Left colon (tissue), 2 donors: ENCODE measurements around the gene MALRD1. TPM values are rescaled to one million over a fixed set of nuclear protein-coding genes. Genes with fewer than 3 reads are reported as not detected.

ENCODE experiments used
- ATAC-seq: fragments of 200-7000 bp; cut with Tn5 transposase; one replicate; pipeline ENCODE4 v1.9.1; 2020; ENCODE audit warnings: mild to moderate bottlenecking, moderate library complexity
- DNase-seq, 2 donors: peaks; one replicate each; pipeline ENCODE4 v3.0.0-alpha.2; 2020
- intact Hi-C, 2 donors: fragments of 100-400 bp; cut with DNase I in 1 of 2; cut with micrococcal nuclease in 1 of 2; formaldehyde crosslinking; loops; one replicate each; pipeline versions ENCODE4 v1.11.2 to v1.14.0; 2022; cut with DNase I, micrococcal nuclease
- total RNA-seq, 2 donors: library from RNA; stranded (reverse); fragmentation: NEBNext Ultra II Directional; extraction: Animal tissue kit (Norgen Biotek cat#: 25700); gene quantifications; one replicate each; pipeline ENCODE4 v1.2.1, GENCODE V29; 2021
- donor health status: DM: no; HTN: no; CAD: no.
- donor health status: DM: yes; HTN: yes; CAD: no.

The MALRD1 gene
- total RNA-seq, 2 donors from 2014 or later: 0.15 to 0.36 TPM

DNA sequence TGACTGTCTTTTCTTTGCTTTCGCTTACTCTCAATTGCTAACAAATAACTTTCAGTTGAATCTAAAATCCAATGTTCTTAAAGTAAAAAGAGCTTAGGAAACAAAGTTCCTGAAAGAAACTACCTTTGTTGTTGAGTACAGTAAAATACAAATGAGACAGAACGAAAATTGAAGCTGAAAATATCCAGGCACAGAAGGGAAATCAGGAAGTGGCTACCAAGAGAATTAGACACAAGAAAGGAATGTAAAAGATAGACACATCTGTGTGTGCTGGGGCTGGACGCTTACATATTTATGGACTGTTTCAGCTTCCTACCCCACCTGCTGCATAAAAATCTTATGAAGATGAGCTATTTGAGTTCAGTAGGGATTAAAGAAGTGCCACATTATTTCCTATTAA is 606.0 kb downstream of the MALRD1 start:
- intact Hi-C loops: no loop called here
- no peak for ATAC-seq

DNA sequence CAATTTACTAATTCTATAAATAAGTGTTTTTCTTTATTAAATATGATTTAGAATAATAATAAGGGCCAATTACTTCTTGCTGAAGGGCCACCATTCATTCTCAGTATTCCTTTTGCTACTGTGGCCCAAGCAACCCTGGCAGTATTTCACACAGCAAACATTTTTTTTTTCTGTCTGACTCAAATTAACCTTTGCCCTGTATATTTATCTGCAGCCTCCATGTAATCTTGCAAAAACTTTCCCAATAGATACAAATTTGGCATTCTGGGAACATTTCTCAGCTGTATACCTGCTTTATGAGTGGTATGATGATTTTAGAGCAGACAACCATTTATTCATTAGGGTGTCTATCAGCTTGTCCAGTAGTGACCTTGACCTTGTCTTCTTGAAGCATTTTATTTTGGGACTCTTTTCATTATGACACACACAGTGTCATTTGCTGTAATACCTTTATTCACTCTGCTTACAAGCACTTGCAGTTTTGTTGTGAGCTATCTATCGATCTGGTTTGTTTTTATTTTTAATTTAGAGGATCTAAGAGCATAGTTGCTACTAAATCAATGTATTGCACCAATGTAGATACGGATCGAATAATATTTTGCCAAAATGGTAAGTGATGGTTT is 607.9 kb downstream of the MALRD1 start:
- DNase-seq (no peak), ATAC-seq (no peak)
- intact Hi-C loops: no loop called here

More for the DNA sequence above, 606.0 kb downstream of the MALRD1 start:
- DNase-seq: no peak

DNA sequence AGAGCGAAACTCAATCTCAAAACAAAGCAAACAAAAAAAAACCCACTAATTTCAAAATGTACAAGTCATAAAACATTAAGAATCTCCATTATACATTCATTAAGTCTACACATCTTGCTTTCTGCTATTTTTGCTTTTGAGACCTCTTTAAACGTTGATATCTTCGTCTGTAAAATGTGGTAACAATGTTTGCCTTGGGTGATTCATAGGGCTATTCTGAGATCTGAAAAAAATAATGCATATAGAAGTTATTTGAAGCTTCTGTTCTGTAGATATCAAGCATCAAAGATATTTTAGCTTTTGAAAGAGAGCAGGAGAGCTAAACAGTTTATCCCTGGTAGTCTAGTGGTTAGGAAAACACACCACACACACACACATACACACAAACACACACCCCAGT is 609.5 kb downstream of the MALRD1 start:
- ATAC-seq: no peak
- intact Hi-C loops: no loop called here
- DNase-seq: no peak

DNA sequence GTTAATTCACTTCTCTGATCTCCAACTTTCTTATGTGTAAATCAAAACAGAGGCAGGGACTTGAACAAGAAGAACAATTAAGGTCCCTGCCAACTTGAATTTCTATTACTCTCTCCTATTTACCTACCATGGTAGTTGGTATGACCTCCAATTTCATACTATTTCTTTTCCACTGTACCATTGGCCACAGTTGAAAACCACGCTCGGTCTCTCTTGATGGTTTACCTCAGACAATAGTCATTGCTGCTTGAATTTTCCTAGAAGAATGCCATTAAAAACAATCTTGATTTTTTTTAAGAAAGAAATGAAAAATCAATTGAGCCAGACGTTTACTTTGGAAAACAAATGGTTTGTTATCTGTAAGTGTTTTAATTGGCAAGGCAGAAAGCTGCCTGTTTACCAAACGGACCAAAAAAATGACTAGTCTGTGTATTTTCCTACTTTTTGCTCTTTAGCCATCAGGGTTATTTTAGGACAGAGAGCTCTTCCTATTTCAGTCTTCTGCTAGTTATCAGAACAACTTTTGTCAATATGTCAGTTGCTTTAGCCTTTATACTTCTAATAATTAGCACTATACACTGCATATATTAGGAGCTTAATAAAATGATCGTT is 610.1 kb downstream of the MALRD1 start:
- DNase-seq (no peak), ATAC-seq (no peak)
- intact Hi-C loops: no loop called here

DNA sequence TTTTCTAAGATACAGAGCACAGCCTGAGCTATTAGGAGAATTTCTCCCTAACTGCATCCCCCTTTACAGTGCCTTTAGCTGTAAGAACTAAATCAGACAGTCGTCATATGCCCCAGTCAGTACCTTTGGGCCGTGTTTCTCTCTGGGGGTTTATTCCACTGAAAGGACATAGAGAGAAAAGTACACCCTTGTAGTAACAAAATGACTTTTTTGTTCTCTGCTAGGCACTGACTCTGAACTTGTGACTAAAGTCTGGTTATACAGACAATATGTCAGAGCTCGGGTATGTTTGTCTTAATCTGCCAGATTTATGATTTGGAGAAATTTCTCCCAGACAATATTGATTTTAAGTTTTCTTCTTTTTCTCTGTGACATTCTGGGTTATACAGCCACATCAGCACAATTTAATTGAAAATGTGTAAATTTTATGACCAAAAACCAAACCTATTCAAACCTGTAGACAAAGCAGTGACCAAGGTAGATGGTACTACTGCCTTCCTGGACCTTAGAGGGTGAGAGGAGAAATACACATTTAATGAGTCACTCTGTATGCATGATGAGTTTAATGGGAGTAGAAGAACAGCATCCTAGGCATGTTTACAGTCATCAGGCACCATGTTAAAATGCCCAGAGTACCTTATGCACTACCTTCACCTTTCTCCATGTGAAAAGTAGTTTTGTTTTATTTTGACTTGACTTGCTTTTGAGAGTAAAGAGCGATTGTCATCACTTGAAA is 611.5 kb downstream of the MALRD1 start:
- intact Hi-C loops: no loop called here
- DNase-seq (no peak), ATAC-seq (no peak)

DNA sequence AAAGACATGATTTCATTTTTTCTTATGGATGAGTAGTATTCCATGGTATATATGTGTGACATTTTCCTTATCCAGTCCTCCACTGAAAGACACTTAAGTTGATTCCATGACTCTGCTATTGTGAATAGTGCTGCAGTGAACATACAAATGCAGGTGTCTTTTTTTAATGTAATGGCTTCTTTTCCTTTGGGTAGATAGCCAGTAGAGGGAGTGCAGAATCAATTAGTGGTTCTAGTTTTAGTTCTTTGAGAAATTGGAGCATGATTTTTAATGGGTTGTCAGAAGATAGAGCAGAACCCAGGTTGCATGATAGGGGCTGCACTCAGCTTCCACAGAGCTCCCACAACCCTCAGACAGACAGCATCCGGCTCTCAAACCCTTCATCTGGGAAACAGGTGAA is 614.7 kb downstream of the MALRD1 start:
- no peak for ATAC-seq
- DNase-seq: no peak
- intact Hi-C loops: no loop called here

DNA sequence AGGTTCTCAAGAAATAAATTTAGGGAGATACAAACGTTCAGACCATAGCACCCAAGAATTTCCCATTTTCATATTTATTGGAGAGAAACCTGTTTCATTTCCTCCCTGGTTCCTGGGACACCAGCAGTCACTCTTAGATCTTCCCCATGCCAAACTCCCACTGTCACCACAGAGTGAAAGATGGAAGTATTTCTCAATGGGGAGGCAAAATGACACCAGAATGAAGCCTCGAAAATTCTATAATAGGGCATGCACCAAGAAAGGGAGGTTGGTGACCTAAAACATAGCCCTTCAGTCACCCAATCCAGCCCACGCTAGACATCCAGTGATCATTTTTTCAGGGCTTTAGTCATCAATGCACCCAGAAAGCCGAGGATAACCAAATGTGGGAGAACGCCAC is 619.5 kb downstream of the MALRD1 start:
- intact Hi-C loops: no loop called here
- DNase-seq: no peak
- ATAC-seq: no peak

DNA sequence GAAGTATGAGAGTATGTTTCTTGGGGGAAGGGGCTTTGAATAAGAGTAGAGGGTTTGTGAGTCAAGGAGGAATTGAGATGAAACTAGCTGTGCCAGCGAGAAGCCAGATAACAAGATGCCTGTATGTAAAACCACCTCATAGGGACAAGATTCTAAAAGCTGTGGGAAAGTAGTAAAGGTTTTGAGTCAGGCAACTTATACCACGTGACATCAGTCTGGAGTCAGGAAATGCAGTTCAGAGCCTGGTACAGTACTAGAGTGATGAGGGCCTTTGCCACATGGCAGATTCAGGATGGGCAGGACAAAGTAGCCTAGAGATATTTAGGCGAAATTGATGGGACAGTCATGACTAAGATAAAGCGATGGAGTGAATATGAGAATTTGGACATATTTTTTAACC is 627.5 kb downstream of the MALRD1 start:
- intact Hi-C loops: no loop called here
- ATAC-seq: no peak
- DNase-seq: no peak

DNA sequence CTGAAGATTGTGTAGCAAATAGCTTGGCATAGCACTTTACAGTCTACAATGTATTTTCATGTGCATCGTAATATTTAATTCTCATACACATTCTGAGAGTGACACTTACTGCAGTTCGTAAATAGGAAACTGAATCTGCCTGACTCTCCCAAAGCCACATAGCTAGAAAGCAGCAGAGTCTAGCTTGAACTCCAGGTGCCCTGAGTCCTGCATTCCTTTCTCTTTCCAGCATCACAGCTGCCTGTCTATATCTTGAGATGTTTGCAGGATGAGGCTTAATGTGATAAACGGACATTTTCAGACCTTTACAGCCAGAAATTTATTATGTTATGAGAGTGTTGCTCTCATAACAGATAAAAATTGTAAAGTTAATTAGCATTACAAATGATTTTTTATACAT is 634.8 kb downstream of the MALRD1 start:
- intact Hi-C loops: no loop called here
- DNase-seq: no peak

DNA sequence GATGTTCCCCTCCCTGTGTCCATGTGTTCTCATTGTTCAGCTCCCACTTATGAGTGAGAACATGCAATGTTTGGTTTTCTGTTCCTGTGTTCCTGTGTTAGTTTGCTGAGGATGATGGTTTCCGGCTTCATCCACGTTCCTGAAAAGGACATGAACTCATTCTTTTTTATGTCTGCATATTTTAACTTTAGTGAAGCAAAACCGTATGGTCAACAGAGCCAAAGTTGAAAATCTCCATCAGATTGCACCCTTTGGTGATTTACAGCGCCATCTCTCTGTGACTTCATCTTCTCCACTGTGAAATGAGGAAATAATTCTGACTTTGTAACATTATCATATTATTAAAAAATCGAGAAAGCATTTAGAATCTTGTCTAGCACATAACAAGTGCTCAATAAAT is 635.4 kb downstream of the MALRD1 start:
- DNase-seq (no peak), ATAC-seq (no peak)
- intact Hi-C loops: no loop called here

More for the DNA sequence above, 634.8 kb downstream of the MALRD1 start:
- no peak for ATAC-seq

DNA sequence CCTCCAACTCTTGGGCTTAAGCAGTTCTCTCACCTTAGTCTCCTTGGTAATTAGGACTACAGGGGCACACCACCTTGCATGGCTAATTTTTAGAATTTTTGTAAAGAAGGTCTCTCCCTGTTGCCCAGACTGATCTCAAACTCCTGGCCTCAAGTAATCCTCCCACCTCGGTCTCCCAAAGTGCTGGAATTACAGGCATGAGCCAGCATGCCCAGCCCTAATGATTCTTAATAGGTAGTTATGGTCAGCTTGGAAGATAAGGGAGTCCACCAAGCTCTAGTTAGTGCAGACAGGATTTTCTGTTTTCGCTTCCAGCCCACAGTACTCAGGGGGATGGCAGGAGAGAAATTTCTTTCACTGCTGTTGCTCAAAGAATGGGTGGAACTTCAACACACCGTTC is 639.7 kb downstream of the MALRD1 start:
- no peak for ATAC-seq
- intact Hi-C loops: no loop called here

DNA sequence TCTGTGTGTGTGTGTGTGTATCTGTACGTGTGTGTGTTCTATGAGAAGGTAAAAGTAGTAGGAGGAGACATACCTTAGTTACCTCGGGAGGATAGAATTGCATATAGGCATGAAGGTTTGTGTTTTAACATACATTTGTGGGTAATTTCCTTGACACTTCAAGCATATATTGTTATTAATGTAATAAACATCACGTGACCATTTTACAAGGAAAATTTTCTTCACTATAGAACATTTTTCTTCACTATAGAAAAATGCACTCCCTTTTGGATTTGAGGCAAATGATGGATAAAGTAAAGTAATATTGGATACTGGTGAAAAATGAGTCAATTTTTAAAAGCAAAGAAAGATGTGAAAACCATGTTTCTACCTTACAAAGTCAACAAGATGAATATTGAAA is 640.6 kb downstream of the MALRD1 start:
- DNase-seq (no peak), ATAC-seq (no peak)
- intact Hi-C loops: no loop called here

More for the DNA sequence above, 639.7 kb downstream of the MALRD1 start:
- DNase-seq: no peak

DNA sequence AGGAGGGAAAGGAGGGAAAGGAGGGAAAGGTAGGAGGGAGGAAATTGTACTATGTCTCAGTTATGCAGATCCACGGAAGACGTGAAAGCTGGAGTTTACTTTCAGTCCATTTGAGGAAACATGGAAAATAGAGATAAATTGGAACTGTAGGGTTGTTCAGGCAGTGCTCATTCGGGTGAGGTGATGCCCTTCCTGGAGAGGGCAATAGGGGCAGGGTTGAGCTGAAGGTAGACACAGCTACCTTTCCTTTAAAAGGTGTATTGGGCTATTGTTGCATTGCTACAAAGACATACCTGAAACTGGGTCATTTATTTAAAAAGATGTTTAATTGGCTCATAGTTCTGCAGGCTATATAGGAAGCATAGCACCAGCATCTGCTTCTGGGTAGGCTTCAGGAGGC is 650.7 kb downstream of the MALRD1 start:
- DNase-seq (no peak), ATAC-seq (no peak)
- intact Hi-C loops: no loop called here

DNA sequence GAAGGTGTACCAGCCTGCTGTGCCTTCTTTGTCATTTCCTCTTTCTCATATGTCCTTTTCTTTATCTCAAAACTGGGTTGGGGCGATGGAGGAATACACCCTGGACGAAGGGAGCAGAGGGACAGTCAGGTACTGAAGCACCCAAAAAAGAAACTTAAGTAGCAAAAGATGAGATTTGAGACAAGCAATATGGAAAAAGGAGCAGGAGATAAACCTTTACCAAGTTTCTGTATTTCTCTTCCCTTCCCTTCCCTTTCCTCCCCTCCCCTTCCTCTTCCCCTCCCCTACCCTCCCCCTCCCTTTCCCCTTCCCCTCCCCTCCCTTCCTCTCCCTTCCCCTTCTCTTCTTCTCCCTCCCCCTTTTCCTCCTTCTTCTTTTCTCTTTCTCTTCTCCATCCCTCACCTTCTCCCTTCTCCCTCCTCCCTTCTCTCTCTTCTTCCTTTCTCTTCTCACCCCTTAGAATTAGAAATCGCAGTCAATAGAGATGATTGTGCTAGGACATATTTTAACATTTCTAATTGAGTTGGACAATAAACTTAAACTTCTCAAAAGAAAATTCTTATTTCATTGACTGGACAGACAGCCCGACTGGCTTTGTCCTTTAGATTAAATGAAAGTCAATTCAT is 652.9 kb downstream of the MALRD1 start:
- no peak for DNase-seq
- no peak for ATAC-seq
- intact Hi-C loops: no loop called here

DNA sequence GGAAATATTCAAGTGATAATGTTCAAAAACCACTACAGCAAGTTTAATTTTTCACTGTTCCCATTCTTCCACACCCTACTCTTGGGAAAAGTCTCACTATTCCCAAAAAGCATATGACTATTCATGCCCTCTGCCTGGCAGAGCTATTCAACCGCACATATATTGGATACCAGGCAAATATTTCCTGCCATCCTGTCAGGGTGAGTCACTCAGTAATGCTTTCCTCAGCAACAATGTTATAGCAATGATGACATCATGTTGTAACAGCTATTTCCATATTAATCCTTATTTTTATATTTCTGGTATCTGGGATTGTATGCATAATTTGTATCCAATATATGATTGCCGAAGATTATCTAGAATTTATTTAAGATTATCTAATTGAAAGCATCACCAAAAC is 653.6 kb downstream of the MALRD1 start:
- DNase-seq (no peak), ATAC-seq (no peak)
- intact Hi-C loops: no loop called here

DNA sequence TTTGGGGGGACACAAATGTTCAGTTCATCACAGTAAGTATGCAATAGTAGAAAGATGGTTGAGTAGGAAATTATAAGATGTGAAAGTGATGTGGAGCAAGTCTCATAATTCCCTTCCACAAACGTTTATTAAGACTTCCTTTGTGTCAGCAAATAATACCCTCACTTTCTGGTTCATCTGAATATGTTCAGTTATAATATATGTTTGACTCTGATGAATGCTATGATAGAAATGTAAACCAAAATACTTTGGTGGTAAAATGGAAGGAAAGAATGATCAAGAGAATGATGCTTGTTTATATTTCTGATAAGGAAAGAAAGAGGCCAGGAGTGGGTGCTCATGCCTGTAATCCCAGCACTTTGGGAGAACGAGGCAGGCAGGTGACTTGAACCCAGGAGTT is 655.9 kb downstream of the MALRD1 start:
- ATAC-seq (no peak), DNase-seq (no peak)
- intact Hi-C loops: no loop called here

DNA sequence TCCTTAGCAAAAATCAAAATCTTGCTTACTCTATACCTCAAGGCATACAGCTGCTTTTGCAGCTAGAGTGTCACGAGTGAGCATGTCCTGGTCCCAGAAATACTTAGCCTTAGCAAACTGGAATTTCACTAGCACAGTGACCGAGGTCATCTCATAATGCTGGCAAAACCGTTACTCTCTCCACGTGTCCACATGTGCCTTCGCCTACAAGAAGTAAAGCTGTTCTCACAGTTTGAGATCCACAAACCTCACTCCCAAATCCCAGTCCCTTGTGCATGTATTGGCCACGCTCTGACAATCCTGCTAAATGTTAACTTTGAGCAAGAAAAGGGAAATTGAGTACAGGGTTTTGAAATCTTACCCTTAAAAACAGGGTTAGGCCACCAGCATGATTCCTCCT is 656.6 kb downstream of the MALRD1 start:
- DNase-seq (no peak), ATAC-seq (no peak)
- intact Hi-C loops: no loop called here

DNA sequence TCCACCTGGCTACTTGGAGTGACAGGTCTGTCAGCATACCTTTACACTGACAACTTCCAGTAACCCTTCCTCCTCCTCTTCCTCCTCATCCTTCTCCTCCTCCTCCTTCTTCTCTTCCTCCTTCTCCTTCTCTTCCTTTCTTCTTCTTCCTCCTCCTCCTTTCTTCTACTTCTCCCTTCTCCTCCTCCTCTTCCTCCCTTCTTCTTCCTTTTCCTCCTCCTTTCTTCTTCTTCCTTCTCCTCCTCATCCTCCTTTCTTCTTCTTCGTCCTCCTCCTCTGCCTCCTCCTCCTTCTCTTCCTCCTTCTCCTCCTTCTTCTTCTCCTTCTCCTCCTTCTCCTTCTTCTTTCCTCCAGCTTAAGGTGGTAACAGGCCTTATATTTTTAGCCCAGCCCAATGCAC is 658.3 kb downstream of the MALRD1 start:
- ATAC-seq: no peak
- intact Hi-C loops: no loop called here
- DNase-seq: no peak

DNA sequence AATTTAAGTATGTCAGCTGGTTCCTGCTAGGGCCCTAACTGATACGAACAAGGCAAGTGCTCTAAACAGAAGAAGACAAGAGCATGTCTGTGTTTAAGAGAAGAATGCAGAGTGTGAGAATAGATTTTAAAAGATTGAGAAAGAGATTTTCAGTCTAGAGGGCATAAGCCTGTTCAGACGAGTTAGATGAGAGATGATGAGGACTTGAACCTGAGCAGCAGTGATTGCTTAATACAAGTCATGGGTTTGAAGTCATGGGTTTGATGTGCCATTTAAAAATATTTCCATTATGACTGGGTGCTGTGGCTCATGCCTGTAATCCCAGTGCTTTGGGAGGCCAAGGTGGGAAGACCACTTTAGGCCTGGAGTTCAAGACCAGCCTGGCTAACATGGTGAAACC is 658.8 kb downstream of the MALRD1 start:
- intact Hi-C loops: no loop called here
- ATAC-seq (no peak), DNase-seq (no peak)

DNA sequence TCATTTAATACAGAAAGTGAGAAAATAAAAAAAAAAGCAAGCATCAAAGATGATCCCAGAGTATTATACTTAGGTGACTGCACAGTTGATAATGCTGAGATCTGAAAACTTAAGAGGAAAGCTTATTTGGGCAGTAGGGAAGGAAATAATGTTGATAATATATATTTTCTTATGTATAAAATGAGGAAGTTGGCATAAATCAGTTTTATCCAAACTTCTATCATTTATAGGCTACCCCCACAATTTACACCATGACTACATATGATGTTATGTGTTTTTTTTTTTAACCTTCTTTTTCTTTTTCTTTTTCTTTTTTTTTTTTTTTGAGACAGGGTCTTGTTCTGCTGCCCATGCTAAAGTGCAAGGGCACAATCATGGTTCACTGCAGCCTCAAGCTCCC is 659.4 kb downstream of the MALRD1 start:
- no peak for ATAC-seq
- intact Hi-C loops: no loop called here
- no peak for DNase-seq
